ENCODE measurements around the gene POMGNT1.

Gene POMGNT1

GRCh38 chr1:46187106-46187869 lies 10.9 kb downstream of the POMGNT1 start:
- Histone ChIP-seq H3K4me3 (IDR thresholded peaks at IDR 0.05; ENCODE audit: insufficient read depth, low read depth, low read length) (no peak overlapping the region), H3K9ac (no peak overlapping the region), H3K27ac (no peak overlapping the region), H3K36me3 (ENCODE audit: insufficient read depth) (no peaks in the 10 kb centered on the region), H3K79me2 (ENCODE audit: insufficient read depth, low read depth) (no peaks in the 10 kb centered on the region), H4K20me1 (ENCODE audit: insufficient read depth) (no peaks in the 10 kb centered on the region), H3K4me2 (no peak overlapping the region), H3K27me3 (ENCODE audit: insufficient read depth, low read depth) (no peaks in the 10 kb centered on the region), H2AFZ (ENCODE audit: low read depth) (no peak overlapping the region), H3K4me1 (ENCODE audit: low read depth, poor library complexity, severe bottlenecking) (peaks cover 8% of the 10 kb centered on the region)
- TF ChIP-seq CTCF (conservative IDR thresholded peaks at IDR 0.05; ENCODE audit: low read depth, low read length) = no peak

GRCh38 chr1:46186076-46186475 lies 12.2 kb downstream of the POMGNT1 start:
- Histone ChIP-seq H3K79me2 (ENCODE audit: insufficient read depth, low read depth) (no peaks in the 10 kb centered on the region), H3K9ac (no peak overlapping the region), H3K4me3 (IDR thresholded peaks at IDR 0.05; ENCODE audit: insufficient read depth, low read depth, low read length) (no peak overlapping the region), H3K36me3 (ENCODE audit: insufficient read depth) (no peaks in the 10 kb centered on the region), H3K4me1 (ENCODE audit: low read depth, poor library complexity, severe bottlenecking) (peaks cover 19% of the 10 kb centered on the region), H2AFZ (ENCODE audit: low read depth) (no peak overlapping the region), H3K27me3 (ENCODE audit: insufficient read depth, low read depth) (no peaks in the 10 kb centered on the region), H3K27ac (no peak overlapping the region), H4K20me1 (ENCODE audit: insufficient read depth) (no peaks in the 10 kb centered on the region), H3K4me2 (no peak overlapping the region)
- TF ChIP-seq CTCF (conservative IDR thresholded peaks at IDR 0.05; ENCODE audit: low read depth, low read length) = no peak

- H3K4me3 ChIP-seq (IDR thresholded peaks at IDR 0.05; ENCODE audit: insufficient read depth, low read depth, low read length) = no peak overlapping the region
- no peak overlapping the region for H3K9ac ChIP-seq
- no peaks in the 10 kb centered on the region for H4K20me1 ChIP-seq (ENCODE audit: insufficient read depth)
- H2AFZ ChIP-seq (ENCODE audit: low read depth) = no peak overlapping the region
- H3K4me1 ChIP-seq (ENCODE audit: low read depth, poor library complexity, severe bottlenecking) = peaks cover 24% of the 10 kb centered on the region
- no peak overlapping the region for H3K27ac ChIP-seq
- no peaks in the 10 kb centered on the region for H3K79me2 ChIP-seq (ENCODE audit: insufficient read depth, low read depth)
- no peak for TF ChIP-seq CTCF (conservative IDR thresholded peaks at IDR 0.05; ENCODE audit: low read depth, low read length)
- no peak overlapping the region for H3K4me2 ChIP-seq
- no peaks in the 10 kb centered on the region for H3K36me3 ChIP-seq (ENCODE audit: insufficient read depth)
- H3K27me3 ChIP-seq (ENCODE audit: insufficient read depth, low read depth) = no peaks in the 10 kb centered on the region
Measured at GRCh38 chr1:46184920-46185658, 13.1 kb downstream of the POMGNT1 start.

DNA sequence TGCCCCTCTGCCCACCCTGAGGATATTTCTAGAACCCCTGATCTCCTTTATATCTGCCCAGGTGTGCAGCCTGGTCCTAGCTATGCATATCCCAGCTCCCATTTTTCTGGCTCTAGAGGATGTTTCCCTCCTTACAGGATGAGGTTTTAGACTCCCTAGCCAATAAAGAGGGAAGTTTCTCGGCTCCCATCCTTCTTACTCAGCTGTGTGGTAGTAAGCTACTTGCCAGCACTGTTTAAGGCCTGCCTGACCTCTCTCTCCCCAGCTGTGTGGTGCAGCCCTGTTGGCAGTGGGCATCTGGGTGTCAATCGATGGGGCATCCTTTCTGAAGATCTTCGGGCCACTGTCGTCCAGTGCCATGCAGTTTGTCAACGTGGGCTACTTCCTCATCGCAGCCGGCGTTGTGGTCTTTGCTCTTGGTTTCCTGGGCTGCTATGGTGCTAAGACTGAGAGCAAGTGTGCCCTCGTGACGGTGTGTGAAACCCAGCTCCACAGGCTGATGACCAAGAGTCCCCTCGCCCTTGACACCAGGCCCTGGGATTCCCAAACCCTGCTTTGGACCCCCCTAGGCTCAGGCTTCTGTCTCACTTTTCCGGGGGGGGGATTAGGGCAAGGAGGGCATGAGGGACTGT lies 14.2 kb downstream of the POMGNT1 start:
- Histone ChIP-seq H3K4me1 (ENCODE audit: low read depth, poor library complexity, severe bottlenecking) (peaks cover 32% of the 10 kb centered on the region), H3K36me3 (ENCODE audit: insufficient read depth) (no peaks in the 10 kb centered on the region), H3K27ac (no peak overlapping the region), H3K9ac (no peak overlapping the region), H4K20me1 (ENCODE audit: insufficient read depth) (no peaks in the 10 kb centered on the region), H3K27me3 (ENCODE audit: insufficient read depth, low read depth) (no peaks in the 10 kb centered on the region), H2AFZ (ENCODE audit: low read depth) (no peak overlapping the region), H3K4me3 (IDR thresholded peaks at IDR 0.05; ENCODE audit: insufficient read depth, low read depth, low read length) (no peak overlapping the region), H3K4me2 (no peak overlapping the region), H3K79me2 (ENCODE audit: insufficient read depth, low read depth) (no peaks in the 10 kb centered on the region)
- TF ChIP-seq CTCF (conservative IDR thresholded peaks at IDR 0.05; ENCODE audit: low read depth, low read length) = no peak

All from KMS-11 (cell line).